ENCODE data around the gene AUTS2.

Gene AUTS2

GRCh38 chr7:70460562-70460961 is 862.3 kb downstream of the AUTS2 start:
- no peak for TF ChIP-seq CTCF (IDR thresholded peaks at IDR 0.05; ENCODE audit: low read depth, low read length, missing control alignments)
- no peak for DNase-seq (ENCODE audit: extremely low read depth, low read depth)

GRCh38 chr7:70463352-70463938 is 865.2 kb downstream of the AUTS2 start:
- H3K4me3 ChIP-seq (replicated peaks; ENCODE audit: low read depth, low read length): no peak overlapping the region
- DNase-seq (ENCODE audit: extremely low read depth, low read depth): no peak
- TF ChIP-seq CTCF (IDR thresholded peaks at IDR 0.05; ENCODE audit: low read depth, low read length, missing control alignments): no peak

More at GRCh38 chr7:70460562-70460961, 862.3 kb downstream of the AUTS2 start:
- H3K4me3 ChIP-seq (replicated peaks; ENCODE audit: low read depth, low read length): no peak overlapping the region

GRCh38 chr7:70466725-70467364 is 868.6 kb downstream of the AUTS2 start:
- DNase-seq (ENCODE audit: extremely low read depth, low read depth): no peak
- TF ChIP-seq CTCF (IDR thresholded peaks at IDR 0.05; ENCODE audit: low read depth, low read length, missing control alignments): no peak
- H3K4me3 ChIP-seq (replicated peaks; ENCODE audit: low read depth, low read length): no peak overlapping the region

- no peak for TF ChIP-seq CTCF (IDR thresholded peaks at IDR 0.05; ENCODE audit: low read depth, low read length, missing control alignments)
- DNase-seq (ENCODE audit: extremely low read depth, low read depth): no peak
- H3K4me3 ChIP-seq (replicated peaks; ENCODE audit: low read depth, low read length): no peak overlapping the region
These were observed 872.5 kb downstream of the AUTS2 start for GRCh38 chr7:70470746-70471145.

- no peak for DNase-seq (ENCODE audit: extremely low read depth, low read depth)
- H3K4me3 ChIP-seq (replicated peaks; ENCODE audit: low read depth, low read length): no peak overlapping the region
- TF ChIP-seq CTCF (IDR thresholded peaks at IDR 0.05; ENCODE audit: low read depth, low read length, missing control alignments): no peak
These were observed 874.4 kb downstream of the AUTS2 start for GRCh38 chr7:70472601-70473237.

GRCh38 chr7:70474639-70475234 is 876.5 kb downstream of the AUTS2 start:
- DNase-seq (ENCODE audit: extremely low read depth, low read depth): no peak
- TF ChIP-seq CTCF (IDR thresholded peaks at IDR 0.05; ENCODE audit: low read depth, low read length, missing control alignments): no peak
- H3K4me3 ChIP-seq (replicated peaks; ENCODE audit: low read depth, low read length): no peak overlapping the region

Measured in HFF-Myc (cell line).